GM12865 (cell line): ENCODE results near the gene PIGU.

ENCODE experiments used
- DNase-seq: peaks from one replicate; pipeline ENCODE4 v3.0.0; 2010; ENCODE audit warnings: low read depth
- H3K4me3 ChIP-seq: 2 replicates; pipeline ENCODE4 v1.5.1; 2011; ENCODE audit warnings: mild to moderate bottlenecking, low read depth, low read length, control low read depth
- CTCF ChIP-seq: IDR thresholded peaks from 2 replicates; pipeline ENCODE4 v1.5.1; 2011; ENCODE audit warnings: low read length, control low read depth, low read depth, inconsistent platforms; ENCODE audit not compliant: insufficient read depth; ENCODE audit errors: missing control alignments

The PIGU gene

GRCh38 chr20:34705397-34706301 lies 28.8 kb upstream of the PIGU start:
- no peak overlapping the region for H3K4me3 ChIP-seq
- DNase-seq, result no peak
- peak; percentile 15 for TF ChIP-seq CTCF

GRCh38 chr20:34705008-34705396 lies 28.1 kb upstream of the PIGU start:
- no peak for TF ChIP-seq CTCF
- H3K4me3 ChIP-seq, result peak overlapping the region; percentile 93
- no peak for DNase-seq

GRCh38 chr20:34704177-34705007 lies 27.5 kb upstream of the PIGU start, which contains the start of gene TP53INP2:
TP53INP2 (plus strand) TSS chr20:34704344; CDS start chr20:34708740, 4,396 bp downstream.
- TF ChIP-seq CTCF, result no peak
- DNase-seq, result peak; percentile 93
- peak within 1 kb of the TSS; percentile 93 for H3K4me3 ChIP-seq

GRCh38 chr20:34703424-34704176 lies 26.7 kb upstream of the PIGU start:
- DNase-seq, result no peak
- TF ChIP-seq CTCF, result no peak

GRCh38 chr20:34703061-34703423 lies 26.1 kb upstream of the PIGU start:
- no peak overlapping the region; the same call in 1 of the 2 replicates for H3K4me3 ChIP-seq
- no peak for TF ChIP-seq CTCF
- DNase-seq, result no peak

More at GRCh38 chr20:34703424-34704176, 26.7 kb upstream of the PIGU start:
- H3K4me3 ChIP-seq, result peak overlapping the region; percentile 93

GRCh38 chr20:34701405-34702085 lies 24.7 kb upstream of the PIGU start:
- TF ChIP-seq CTCF, result no peak
- H3K4me3 ChIP-seq, result no peak overlapping the region
- DNase-seq, result no peak
